ENCODE data around the gene SUOX. TPM values are rescaled to one million over a fixed set of nuclear protein-coding genes. Genes with fewer than 3 reads are reported as not detected.
A peak's percentile ranks its signal among the peaks of the same experiment; 100 is the strongest.

The SUOX gene
- total RNA-seq = 10 to 100 TPM in 1 of 2 donors, 1 to 10 TPM in 1; 9.5 to 14.3 TPM
- 14.1 TPM for polyA plus RNA-seq (ENCODE audit: insufficient read depth, low read depth, low replicate concordance)
- long read RNA-seq, donor 1, partial matches to known transcripts = 0 of 4 reads
- long read RNA-seq, donor 1, other reads (novel, unspliced or antisense) = 0 of 4 reads
- long read RNA-seq, donor 2, partial matches to known transcripts = 0 of 6 reads
- long read RNA-seq, donor 2, other reads (novel, unspliced or antisense) = 0 of 6 reads

DNA sequence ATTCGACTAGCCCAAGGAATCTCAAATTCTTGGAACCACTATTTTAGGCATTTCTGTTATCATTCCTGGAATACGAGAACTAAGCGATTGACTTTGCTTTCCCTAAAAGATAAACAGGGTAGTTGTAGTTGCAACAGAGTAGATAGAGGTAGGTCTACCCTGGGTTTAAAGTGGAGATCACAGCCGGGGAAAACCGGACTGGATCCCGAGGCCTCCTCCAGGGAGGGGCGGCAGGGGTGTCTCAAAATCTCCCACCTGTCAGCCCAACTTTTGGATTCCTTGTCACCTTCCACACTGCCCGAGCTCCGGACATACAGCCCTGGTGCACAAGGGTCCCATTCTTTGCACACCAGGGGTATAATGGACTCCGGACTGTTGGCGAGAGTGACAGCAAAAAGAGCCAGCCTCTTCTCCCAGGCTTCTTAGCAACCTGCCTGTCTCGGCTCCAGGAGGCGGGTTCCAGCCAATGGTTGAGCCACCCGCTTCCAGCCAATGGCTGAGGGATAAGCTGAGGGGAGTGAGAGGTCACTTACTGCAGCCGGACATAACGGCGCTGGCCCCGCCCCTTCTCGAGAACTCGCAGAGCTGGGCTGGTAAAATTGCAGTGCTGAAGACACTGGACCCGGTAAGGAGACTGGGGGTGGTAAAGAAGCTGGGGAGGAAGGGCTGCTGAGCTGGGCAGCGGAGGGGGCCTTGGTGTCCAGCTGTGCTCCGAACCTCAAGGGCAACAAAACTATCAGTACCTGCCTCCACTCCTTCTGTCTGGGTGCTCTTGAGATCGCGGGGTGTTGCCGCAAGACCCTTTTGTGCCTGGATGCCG lies at the start of gene SUOX:
Gene SUOX, plus strand, starts transcription at position 562 of the 820 bp plus-strand sequence. CDS start 4,946 bp downstream, outside the sequence.
- Histone ChIP-seq H3K27ac (peak within 1 kb of the TSS; percentile 68 to 74), H3K4me1 (peaks cover 13% of the 10 kb centered on the region), H3K27me3 (no peaks in the 10 kb centered on the region), H3K36me3 (ENCODE audit: low read depth, missing control alignments) (no peaks in the 10 kb centered on the region), H3K4me3 (peak within 1 kb of the TSS; percentile 43 to 68), H3K9me3 (no peaks in the 10 kb centered on the region)
- no peak for TF ChIP-seq POLR2A (IDR thresholded peaks at IDR 0.05)
- TF ChIP-seq, protein P1, sequence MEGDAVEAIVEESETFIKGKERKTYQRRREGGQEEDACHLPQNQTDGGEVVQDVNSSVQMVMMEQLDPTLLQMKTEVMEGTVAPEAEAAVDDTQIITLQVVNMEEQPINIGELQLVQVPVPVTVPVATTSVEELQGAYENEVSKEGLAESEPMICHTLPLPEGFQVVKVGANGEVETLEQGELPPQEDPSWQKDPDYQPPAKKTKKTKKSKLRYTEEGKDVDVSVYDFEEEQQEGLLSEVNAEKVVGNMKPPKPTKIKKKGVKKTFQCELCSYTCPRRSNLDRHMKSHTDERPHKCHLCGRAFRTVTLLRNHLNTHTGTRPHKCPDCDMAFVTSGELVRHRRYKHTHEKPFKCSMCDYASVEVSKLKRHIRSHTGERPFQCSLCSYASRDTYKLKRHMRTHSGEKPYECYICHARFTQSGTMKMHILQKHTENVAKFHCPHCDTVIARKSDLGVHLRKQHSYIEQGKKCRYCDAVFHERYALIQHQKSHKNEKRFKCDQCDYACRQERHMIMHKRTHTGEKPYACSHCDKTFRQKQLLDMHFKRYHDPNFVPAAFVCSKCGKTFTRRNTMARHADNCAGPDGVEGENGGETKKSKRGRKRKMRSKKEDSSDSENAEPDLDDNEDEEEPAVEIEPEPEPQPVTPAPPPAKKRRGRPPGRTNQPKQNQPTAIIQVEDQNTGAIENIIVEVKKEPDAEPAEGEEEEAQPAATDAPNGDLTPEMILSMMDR (IDR thresholded peaks at IDR 0.05) = no peak
- 1% methylated on average over 19 to 27 of the region's 27 CpGs for WGBS, 2 donors
- intact Hi-C loops (cut with DNase I; ENCODE audit: low total_unique reads) = no loop called here
- peak; percentile 98 for DNase-seq

DNA sequence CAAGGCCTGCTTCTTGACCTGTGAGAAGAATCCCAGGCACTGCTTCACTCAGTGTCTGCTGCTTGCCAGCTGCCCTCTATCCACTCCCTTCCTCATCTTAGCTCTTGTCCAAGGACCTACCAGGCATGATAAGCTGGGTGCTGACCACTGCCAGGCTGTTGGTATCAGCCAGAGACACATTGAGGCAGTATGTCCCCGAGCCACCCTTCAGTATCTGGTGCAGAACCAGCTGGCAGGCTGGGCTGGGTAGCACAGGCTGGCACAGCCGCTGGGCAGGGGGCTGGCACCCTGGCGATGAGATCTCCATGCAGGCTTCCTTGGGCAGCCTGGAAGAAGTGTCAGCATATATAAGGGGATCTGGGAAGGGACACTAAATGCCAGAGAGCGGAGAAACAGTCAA lies 41.7 kb upstream of the SUOX start:
- no peak for DNase-seq
- Histone ChIP-seq H3K36me3 (ENCODE audit: low read depth, missing control alignments) (no peaks in the 10 kb centered on the region), H3K4me3 (no peak overlapping the region), H3K27me3 (no peaks in the 10 kb centered on the region), H3K27ac (no peak overlapping the region), H3K9me3 (no peaks in the 10 kb centered on the region), H3K4me1 (no peaks in the 10 kb centered on the region)
- no peak for TF ChIP-seq POLR2A (IDR thresholded peaks at IDR 0.05)
- TF ChIP-seq, protein P1 (IDR thresholded peaks at IDR 0.05) = no peak
- intact Hi-C loops (cut with DNase I; ENCODE audit: low total_unique reads) = no loop called here
- WGBS, 2 donors = 78 to 89% methylated on average over 3 to 4 of the region's 4 CpGs

DNA sequence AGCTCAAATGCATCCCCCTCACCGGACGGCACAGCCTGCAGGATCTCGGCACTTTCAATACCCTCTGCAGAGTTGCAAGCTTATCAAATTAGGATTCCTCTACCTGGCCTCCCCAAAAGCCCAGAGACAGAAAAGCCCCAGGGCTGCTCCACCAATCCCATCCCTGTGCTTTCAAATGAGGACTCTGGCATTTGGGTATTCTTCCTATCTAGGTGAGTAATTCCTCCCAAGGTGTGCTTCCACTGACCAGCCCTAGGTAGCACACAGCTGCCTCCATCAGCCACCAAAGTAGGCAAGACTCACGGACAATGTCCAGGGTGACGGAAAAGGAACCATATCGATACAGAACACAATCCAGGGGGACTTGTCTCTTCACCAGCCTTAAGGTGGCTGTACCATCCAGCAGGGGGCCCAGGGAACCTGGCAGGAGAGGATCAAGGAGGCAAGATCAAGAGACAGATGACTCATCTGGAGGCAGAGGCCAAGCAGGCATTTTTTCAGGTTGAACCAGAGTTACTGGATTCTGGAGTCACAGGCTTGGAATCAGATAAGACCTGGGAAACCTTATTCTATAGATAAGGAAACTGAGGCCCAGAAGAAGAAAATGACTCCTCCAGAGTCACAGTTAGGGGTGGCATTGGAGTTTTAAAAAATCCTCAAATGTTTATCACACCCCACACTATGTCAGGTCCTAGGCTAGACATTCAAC lies 41.1 kb upstream of the SUOX start:
- no peak for TF ChIP-seq POLR2A (IDR thresholded peaks at IDR 0.05)
- TF ChIP-seq, protein P1 (IDR thresholded peaks at IDR 0.05) = no peak
- intact Hi-C loops (cut with DNase I; ENCODE audit: low total_unique reads) = no loop called here
- Histone ChIP-seq H3K9me3 (no peaks in the 10 kb centered on the region), H3K27me3 (no peaks in the 10 kb centered on the region), H3K36me3 (ENCODE audit: low read depth, missing control alignments) (no peaks in the 10 kb centered on the region), H3K4me3 (no peak overlapping the region), H3K4me1 (no peaks in the 10 kb centered on the region), H3K27ac (no peak overlapping the region)
- 64 to 70% methylated on average over 6 of the region's 6 CpGs for WGBS, 2 donors
- no peak for DNase-seq

DNA sequence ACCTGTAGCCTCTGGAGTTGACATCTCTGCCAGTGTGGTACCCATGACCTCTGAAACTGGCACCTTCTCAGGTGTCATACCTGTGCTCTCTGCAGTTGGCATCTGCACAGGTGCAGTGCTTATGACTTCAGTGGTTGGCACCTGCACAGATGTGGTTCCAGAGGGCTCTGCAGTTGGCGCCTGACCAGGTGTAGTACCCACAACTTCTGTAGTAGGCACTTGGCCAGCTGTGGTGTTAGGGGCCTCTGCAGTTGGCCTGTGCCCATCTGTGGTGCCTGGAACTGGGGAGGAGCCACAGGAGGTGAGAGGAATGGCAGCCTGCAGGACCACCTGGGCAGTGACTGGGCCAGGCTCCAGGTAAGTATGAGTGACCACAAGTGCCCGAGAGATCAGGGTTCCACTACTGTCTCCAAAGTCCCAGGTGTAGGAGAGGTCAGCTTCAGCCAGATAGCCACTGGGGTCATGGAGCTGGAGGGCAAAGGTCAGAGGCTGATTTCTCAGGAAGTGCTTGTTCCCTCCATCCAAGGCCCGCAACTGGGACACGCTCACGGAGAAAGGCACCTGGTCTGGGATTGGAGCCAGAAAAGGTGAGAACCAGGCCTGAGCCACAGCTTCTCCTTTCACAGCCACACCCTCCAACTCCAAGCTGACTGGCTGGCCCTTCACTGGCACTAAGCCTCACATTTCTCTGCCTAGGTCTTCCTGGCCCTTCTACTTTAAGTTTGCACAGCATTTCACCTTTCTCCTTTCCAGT lies 39.8 kb upstream of the SUOX start:
- Histone ChIP-seq H3K4me1 (no peaks in the 10 kb centered on the region), H3K4me3 (no peak overlapping the region), H3K27ac (no peak overlapping the region), H3K9me3 (no peaks in the 10 kb centered on the region), H3K36me3 (ENCODE audit: low read depth, missing control alignments) (no peaks in the 10 kb centered on the region), H3K27me3 (no peaks in the 10 kb centered on the region)
- no peak for TF ChIP-seq POLR2A (IDR thresholded peaks at IDR 0.05)
- TF ChIP-seq, protein P1 (IDR thresholded peaks at IDR 0.05) = no peak
- WGBS, 2 donors = 84 to 88% methylated on average over 4 to 5 of the region's 5 CpGs
- DNase-seq = no peak
- intact Hi-C loops (cut with DNase I; ENCODE audit: low total_unique reads) = no loop called here
